ENCODE data around the gene GABRQ.
"Not testable (repeated sequence)": the region's sequence is repeated elsewhere in the genome, so short reads cannot be mapped to it uniquely, and the experiment has no call there.

DNA sequence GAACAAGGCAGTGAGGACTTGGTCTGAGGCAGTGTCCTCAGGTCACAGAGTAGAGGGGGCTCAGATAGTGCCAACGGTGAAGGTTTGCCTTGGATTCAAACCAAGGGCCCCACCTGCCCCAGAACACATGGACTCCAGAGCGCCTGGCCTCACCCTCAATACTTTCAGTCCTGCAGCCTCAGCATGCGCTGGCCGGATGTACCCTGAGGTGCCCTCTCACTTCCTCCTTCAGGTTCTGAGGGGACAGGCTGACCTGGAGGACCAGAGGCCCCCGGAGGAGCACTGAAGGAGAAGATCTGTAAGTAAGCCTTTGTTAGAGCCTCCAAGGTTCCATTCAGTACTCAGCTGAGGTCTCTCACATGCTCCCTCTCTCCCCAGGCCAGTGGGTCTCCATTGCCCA, 62.7 kb downstream of the GABRQ start:
- TF ChIP-seq, protein P1, sequence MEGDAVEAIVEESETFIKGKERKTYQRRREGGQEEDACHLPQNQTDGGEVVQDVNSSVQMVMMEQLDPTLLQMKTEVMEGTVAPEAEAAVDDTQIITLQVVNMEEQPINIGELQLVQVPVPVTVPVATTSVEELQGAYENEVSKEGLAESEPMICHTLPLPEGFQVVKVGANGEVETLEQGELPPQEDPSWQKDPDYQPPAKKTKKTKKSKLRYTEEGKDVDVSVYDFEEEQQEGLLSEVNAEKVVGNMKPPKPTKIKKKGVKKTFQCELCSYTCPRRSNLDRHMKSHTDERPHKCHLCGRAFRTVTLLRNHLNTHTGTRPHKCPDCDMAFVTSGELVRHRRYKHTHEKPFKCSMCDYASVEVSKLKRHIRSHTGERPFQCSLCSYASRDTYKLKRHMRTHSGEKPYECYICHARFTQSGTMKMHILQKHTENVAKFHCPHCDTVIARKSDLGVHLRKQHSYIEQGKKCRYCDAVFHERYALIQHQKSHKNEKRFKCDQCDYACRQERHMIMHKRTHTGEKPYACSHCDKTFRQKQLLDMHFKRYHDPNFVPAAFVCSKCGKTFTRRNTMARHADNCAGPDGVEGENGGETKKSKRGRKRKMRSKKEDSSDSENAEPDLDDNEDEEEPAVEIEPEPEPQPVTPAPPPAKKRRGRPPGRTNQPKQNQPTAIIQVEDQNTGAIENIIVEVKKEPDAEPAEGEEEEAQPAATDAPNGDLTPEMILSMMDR (IDR thresholded peaks at IDR 0.05), result not testable (repeated sequence)
- TF ChIP-seq POLR2A (IDR thresholded peaks at IDR 0.05), result not testable (repeated sequence)

Data from breast epithelium (tissue), 3 donors.